Osteoblast (primary cell): Measurements from ENCODE around the gene ADGB. TPM values are rescaled to one million over a fixed set of nuclear protein-coding genes. Genes with fewer than 3 reads are reported as not detected.

ENCODE experiments used
- DNase-seq: peaks from one replicate; pipeline ENCODE4 v3.0.0; 2011; ENCODE audit warnings: low spot score, mixed read lengths; ENCODE audit not compliant: insufficient read length; ENCODE audit errors: missing footprints
- H2AFZ ChIP-seq: 2 replicates; pipeline ENCODE4 v1.6.0; 2011; ENCODE audit warnings: mild to moderate bottlenecking, low read length
- H3K27ac ChIP-seq: 2 replicates; pipeline ENCODE4 v1.5.1; 2011; ENCODE audit warnings: mild to moderate bottlenecking, low read depth, low read length, moderate library complexity
- H3K27me3 ChIP-seq: 2 replicates; pipeline ENCODE4 v1.6.0; 2012; ENCODE audit warnings: mild to moderate bottlenecking, control low read depth, inconsistent platforms, low read length, moderate library complexity; ENCODE audit not compliant: insufficient read depth
- H3K36me3 ChIP-seq: 2 replicates; pipeline ENCODE4 v1.5.1; 2011; ENCODE audit warnings: mild to moderate bottlenecking, low read length, control low read depth, moderate library complexity; ENCODE audit not compliant: insufficient read depth
- H3K4me1 ChIP-seq: 2 replicates; pipeline ENCODE4 v1.5.1; 2011; ENCODE audit warnings: mild to moderate bottlenecking, low read length, control low read depth, moderate library complexity; ENCODE audit not compliant: insufficient read depth
- H3K4me2 ChIP-seq: 2 replicates; pipeline ENCODE4 v1.6.0; 2011; ENCODE audit warnings: mild to moderate bottlenecking, low read length; ENCODE audit not compliant: insufficient read depth
- H3K4me3 ChIP-seq: fragments of 200-600 bp; sonication (generic); 3 replicates; pipeline ENCODE4 v1.5.1; 2012; ENCODE audit warnings: mild to moderate bottlenecking, low read length, inconsistent platforms; ENCODE audit not compliant: insufficient read depth
- H3K79me2 ChIP-seq: 2 replicates; pipeline ENCODE4 v1.6.0; 2012; ENCODE audit warnings: mild to moderate bottlenecking, low read length, control low read depth, inconsistent platforms; ENCODE audit not compliant: insufficient read depth
- H3K9me3 ChIP-seq: 2 replicates; pipeline ENCODE4 v1.5.1; 2011; ENCODE audit warnings: low read depth, low read length, control low read depth
- H4K20me1 ChIP-seq: 2 replicates; pipeline ENCODE4 v1.6.0; 2012; ENCODE audit warnings: mild to moderate bottlenecking, low read length, control low read depth; ENCODE audit not compliant: insufficient read depth
- total RNA-seq: library from RNA; depleted of rRNA; stranded (reverse); fragments of >200 nt; gene quantifications from 2 replicates; pipeline ENCODE4 v1.2.3, GENCODE V29; 2012
- TF ChIP-seq, protein P1 (sequence below): IDR thresholded peaks from 2 replicates; pipeline ENCODE4 v1.5.1; 2011; ENCODE audit warnings: mild to moderate bottlenecking, low read depth, low read length, moderate library complexity; ENCODE audit errors: extremely low read depth

ADGB gene
- total RNA-seq, 1 donor = under 0.01 TPM

DNA sequence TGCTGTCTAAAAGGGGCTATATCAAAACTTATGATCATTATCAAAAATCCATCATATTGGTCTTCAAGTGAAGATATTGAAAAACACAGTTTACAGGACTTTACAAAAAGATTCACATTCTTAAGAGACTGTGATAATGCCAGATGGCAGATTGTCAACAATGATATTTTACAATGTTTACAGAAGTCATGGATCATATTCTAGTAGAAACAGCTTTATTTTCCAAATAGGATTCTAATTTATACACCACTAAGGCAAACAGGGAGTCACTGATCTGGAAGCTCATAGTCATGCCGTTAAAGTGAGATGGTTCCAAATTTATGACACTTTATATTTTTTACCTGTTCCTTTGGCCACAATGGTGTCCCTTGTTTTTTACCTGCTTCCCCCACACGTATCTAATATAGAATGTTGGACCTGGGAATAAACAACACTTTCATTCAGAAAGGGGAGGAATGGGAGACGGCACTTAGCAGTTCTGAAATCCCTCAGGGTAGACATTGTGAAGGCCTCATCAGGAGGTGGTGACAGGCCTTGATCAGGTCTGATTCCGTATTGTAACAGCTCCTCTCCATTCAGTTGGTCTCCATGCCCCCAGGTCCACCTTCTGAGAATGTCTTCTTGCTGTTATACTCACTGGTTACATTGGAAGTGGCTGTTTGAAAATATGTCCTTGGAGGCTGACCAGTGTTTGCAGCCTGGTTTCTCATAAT lies 228.6 kb downstream of the ADGB start:
- Histone ChIP-seq H3K4me2 (no peak overlapping the region), H3K4me3 (no peak overlapping the region), H3K9me3 (no peaks in the 10 kb centered on the region), H3K36me3 (no peaks in the 10 kb centered on the region), H3K4me1 (no peaks in the 10 kb centered on the region), H3K27ac (no peak overlapping the region), H4K20me1 (no peaks in the 10 kb centered on the region), H2AFZ (no peak overlapping the region), H3K79me2 (no peaks in the 10 kb centered on the region), H3K27me3 (no peaks in the 10 kb centered on the region)
- no peak for DNase-seq
- TF ChIP-seq, protein P1, sequence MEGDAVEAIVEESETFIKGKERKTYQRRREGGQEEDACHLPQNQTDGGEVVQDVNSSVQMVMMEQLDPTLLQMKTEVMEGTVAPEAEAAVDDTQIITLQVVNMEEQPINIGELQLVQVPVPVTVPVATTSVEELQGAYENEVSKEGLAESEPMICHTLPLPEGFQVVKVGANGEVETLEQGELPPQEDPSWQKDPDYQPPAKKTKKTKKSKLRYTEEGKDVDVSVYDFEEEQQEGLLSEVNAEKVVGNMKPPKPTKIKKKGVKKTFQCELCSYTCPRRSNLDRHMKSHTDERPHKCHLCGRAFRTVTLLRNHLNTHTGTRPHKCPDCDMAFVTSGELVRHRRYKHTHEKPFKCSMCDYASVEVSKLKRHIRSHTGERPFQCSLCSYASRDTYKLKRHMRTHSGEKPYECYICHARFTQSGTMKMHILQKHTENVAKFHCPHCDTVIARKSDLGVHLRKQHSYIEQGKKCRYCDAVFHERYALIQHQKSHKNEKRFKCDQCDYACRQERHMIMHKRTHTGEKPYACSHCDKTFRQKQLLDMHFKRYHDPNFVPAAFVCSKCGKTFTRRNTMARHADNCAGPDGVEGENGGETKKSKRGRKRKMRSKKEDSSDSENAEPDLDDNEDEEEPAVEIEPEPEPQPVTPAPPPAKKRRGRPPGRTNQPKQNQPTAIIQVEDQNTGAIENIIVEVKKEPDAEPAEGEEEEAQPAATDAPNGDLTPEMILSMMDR = no peak

DNA sequence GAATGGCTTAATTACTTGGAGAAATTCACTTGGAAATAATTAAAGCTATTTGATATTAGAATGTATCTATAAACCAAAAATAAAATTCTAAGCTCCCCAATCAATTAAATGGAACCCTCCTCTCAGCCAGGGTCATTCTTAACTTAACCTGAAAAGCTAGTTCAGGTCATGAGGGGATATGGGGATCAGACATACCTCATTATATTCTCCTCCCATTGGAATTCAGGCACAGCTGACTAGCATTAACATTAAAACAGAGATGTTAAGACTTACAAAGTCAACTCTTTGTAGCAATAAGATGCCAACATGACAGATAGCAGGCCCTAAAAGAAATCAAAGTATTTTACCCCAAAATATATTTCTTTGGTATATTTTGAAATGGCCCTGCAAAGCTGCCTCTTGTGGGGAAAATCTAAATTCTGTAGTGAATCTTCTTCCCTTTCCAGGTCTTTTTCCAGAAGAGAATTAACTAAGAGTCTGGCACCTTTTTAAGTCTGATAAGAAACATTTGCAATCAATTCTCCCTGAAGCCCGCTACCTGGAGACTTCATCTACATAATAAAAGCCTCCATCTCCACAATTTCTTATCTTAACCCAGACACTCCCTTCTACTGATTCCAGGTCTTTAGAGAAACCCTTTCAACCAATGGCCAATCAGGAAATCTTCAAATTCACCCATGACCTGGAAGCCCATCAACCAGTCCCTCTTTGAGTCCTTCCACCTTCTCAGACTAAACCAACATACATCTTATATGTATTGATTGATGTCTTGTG lies 231.2 kb downstream of the ADGB start:
- no peaks in the 10 kb centered on the region for H3K4me1 ChIP-seq
- no peaks in the 10 kb centered on the region for H4K20me1 ChIP-seq
- H3K79me2 ChIP-seq = no peaks in the 10 kb centered on the region
- DNase-seq = no peak
- H3K4me3 ChIP-seq = no peak overlapping the region
- no peaks in the 10 kb centered on the region for H3K9me3 ChIP-seq
- H3K27me3 ChIP-seq = no peaks in the 10 kb centered on the region
- H3K36me3 ChIP-seq = no peaks in the 10 kb centered on the region
- no peak overlapping the region for H2AFZ ChIP-seq
- TF ChIP-seq, protein P1 = no peak
- H3K4me2 ChIP-seq = no peak overlapping the region
- no peak overlapping the region for H3K27ac ChIP-seq

DNA sequence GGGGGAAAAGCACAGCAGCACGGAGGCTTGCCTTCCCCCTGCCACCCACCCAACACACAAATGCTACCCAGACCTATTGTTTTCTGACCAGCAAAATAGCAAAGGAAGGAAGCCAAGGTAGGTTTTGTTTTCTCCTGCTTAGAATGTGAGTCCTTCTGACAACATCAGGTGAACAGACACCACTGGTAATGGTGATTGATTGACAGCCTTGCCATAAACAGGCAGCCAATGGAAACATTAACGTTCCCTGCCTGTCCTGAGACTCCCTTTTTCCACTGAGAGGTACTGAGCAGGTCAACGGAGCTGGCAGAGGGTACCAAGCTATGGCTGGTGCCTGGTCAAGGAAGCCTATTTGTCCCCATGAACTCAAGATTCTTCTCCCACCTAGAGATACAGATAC lies 234.4 kb downstream of the ADGB start:
- peak; percentile 58 for DNase-seq
- no peaks in the 10 kb centered on the region for H3K79me2 ChIP-seq
- H3K27me3 ChIP-seq = no peaks in the 10 kb centered on the region
- H3K9me3 ChIP-seq = no peaks in the 10 kb centered on the region
- no peaks in the 10 kb centered on the region for H4K20me1 ChIP-seq
- TF ChIP-seq, protein P1 = no peak
- no peak overlapping the region for H2AFZ ChIP-seq
- no peak overlapping the region for H3K4me3 ChIP-seq
- H3K4me2 ChIP-seq = no peak overlapping the region
- no peaks in the 10 kb centered on the region for H3K36me3 ChIP-seq
- no peak overlapping the region for H3K27ac ChIP-seq
- no peaks in the 10 kb centered on the region for H3K4me1 ChIP-seq

DNA sequence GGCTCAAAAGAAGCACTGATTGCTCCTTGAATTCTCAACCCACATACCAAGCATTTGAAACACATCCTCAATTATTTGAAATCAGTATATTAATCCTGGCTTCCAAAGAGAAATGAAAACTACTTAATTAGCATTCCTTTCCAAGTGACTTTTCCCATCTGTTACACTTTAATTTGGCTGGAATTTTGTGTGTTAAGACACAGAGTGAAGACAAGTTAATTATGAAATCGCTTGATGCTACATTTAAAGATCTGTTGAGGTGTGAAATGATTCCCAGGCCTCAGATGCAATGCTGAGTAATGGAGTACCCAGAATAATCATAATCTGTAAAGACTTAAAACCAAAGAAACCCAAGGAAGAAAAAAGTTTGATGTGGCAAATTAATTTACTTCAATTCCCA lies 241.4 kb downstream of the ADGB start:
- H4K20me1 ChIP-seq = no peaks in the 10 kb centered on the region
- H2AFZ ChIP-seq = no peak overlapping the region
- no peak for DNase-seq
- H3K9me3 ChIP-seq = no peaks in the 10 kb centered on the region
- H3K36me3 ChIP-seq = no peaks in the 10 kb centered on the region
- TF ChIP-seq, protein P1 = no peak
- H3K4me3 ChIP-seq = no peak overlapping the region
- H3K4me2 ChIP-seq = no peak overlapping the region
- no peaks in the 10 kb centered on the region for H3K27me3 ChIP-seq
- no peaks in the 10 kb centered on the region for H3K4me1 ChIP-seq
- H3K27ac ChIP-seq = no peak overlapping the region
- H3K79me2 ChIP-seq = no peaks in the 10 kb centered on the region
